ENCODE results near the gene SLC43A2. TPM values are rescaled to one million over a fixed set of nuclear protein-coding genes. Genes with fewer than 3 reads are reported as not detected.
"Not testable (repeated sequence)": the region's sequence is repeated elsewhere in the genome, so short reads cannot be mapped to it uniquely, and the experiment has no call there.

Gene SLC43A2
- total RNA-seq, 1 experiment from 2014 or later: 3.5 TPM

- no peak for DNase-seq (ENCODE audit: low read depth)
Measured at GRCh38 chr17:1590747-1591473, 37.7 kb downstream of the SLC43A2 start.

- peak; percentile 92 for DNase-seq (ENCODE audit: low read depth)
Measured at GRCh38 chr17:1590029-1590746, 38.4 kb downstream of the SLC43A2 start.

- no peak for DNase-seq (ENCODE audit: low read depth)
Measured at GRCh38 chr17:1588821-1589585, 39.6 kb downstream of the SLC43A2 start.

GRCh38 chr17:1584167-1584566 is 44.5 kb downstream of the SLC43A2 start:
- DNase-seq (ENCODE audit: low read depth): no peak

GRCh38 chr17:1583556-1583955 is 45.1 kb downstream of the SLC43A2 start:
- DNase-seq (ENCODE audit: low read depth): no peak

- no peak for DNase-seq (ENCODE audit: low read depth)
Measured at GRCh38 chr17:1582374-1582773, 46.3 kb downstream of the SLC43A2 start.

- DNase-seq (ENCODE audit: low read depth): no peak
Measured at GRCh38 chr17:1580979-1581676, 47.5 kb downstream of the SLC43A2 start.

- DNase-seq (ENCODE audit: low read depth): no peak
Measured at GRCh38 chr17:1578029-1578428, 50.6 kb downstream of the SLC43A2 start.

- no peak for DNase-seq (ENCODE audit: low read depth)
Measured at GRCh38 chr17:1577583-1578013, 51.0 kb downstream of the SLC43A2 start.

- peak; percentile 91 for DNase-seq (ENCODE audit: low read depth)
Measured at GRCh38 chr17:1577182-1577581, 51.5 kb downstream of the SLC43A2 start.

- no peak for DNase-seq (ENCODE audit: low read depth)
Measured at GRCh38 chr17:1576500-1576899, 52.1 kb downstream of the SLC43A2 start.

GRCh38 chr17:1574697-1575471 is 53.8 kb downstream of the SLC43A2 start:
- DNase-seq (ENCODE audit: low read depth): no peak

- peak; percentile 63 for DNase-seq (ENCODE audit: low read depth)
Measured at GRCh38 chr17:1573932-1574696, 54.5 kb downstream of the SLC43A2 start.

GRCh38 chr17:1572646-1573045 is 56.0 kb downstream of the SLC43A2 start:
- DNase-seq (ENCODE audit: low read depth): not testable (repeated sequence)

GRCh38 chr17:1571341-1571704 is 57.3 kb downstream of the SLC43A2 start:
- DNase-seq (ENCODE audit: low read depth): no peak

- DNase-seq (ENCODE audit: low read depth): no peak
Measured at GRCh38 chr17:1568950-1569810, 59.5 kb downstream of the SLC43A2 start.

- DNase-seq (ENCODE audit: low read depth): peak; percentile 25
Measured at GRCh38 chr17:1566505-1567199, 62.0 kb downstream of the SLC43A2 start.

- DNase-seq (ENCODE audit: low read depth): no peak
Measured at GRCh38 chr17:1565877-1566276, 62.8 kb downstream of the SLC43A2 start.
